ENCODE results near the gene FAM53A. TPM values are rescaled to one million over a fixed set of nuclear protein-coding genes. Genes with fewer than 3 reads are reported as not detected.

Gene FAM53A
- total RNA-seq, 5 donors from 2014 or later (not counting 1 experiment from before 2014, with no cell fraction given), result 1.4 to 3.0 (median 1.9) TPM

- Histone ChIP-seq H3K27ac (ENCODE audit: low read length) (no peak overlapping the region), H3K4me3 (ENCODE audit: control insufficient read depth in 1 of 2, extremely low read depth in 1 of 2, low read length in 1 of 2) (no peak overlapping the region), H3K36me3 (ENCODE audit: control insufficient read depth in 2 of 2, extremely low read depth in 1 of 2, insufficient read depth in 1 of 2, low read length in 1 of 2) (no peaks in the 10 kb centered on the region), H3K9me3 (no peaks in the 10 kb centered on the region), H3K4me1 (ENCODE audit: control insufficient read depth in 1 of 2, extremely low read depth in 1 of 2, insufficient read depth in 2 of 2, low read length in 2 of 2) (peaks cover 0 to 30% of the 10 kb centered on the region in 2 experiments), H3K27me3 (replicated peaks in 1 of 2; ENCODE audit: control insufficient read depth in 2 of 2, extremely low read depth in 1 of 2, insufficient read depth in 2 of 2, low read length in 1 of 2) (no peaks in the 10 kb centered on the region)
- WGBS (ENCODE audit: insufficient coverage), result 86% methylated on average over 10 of the region's 12 CpGs
- H3K27me3 Mint-ChIP-seq, result no peaks in the 10 kb centered on the region
- H3K36me3 Mint-ChIP-seq, result no peaks in the 10 kb centered on the region
- peaks cover 19 to 46% (median 45%) of the 10 kb centered on the region in 3 donors for H3K4me1 Mint-ChIP-seq
- ChIA-PET POLR2A (no interaction called here), CTCF (interaction anchor here in 1 of 2 donors (0.6 kb wide), 1 partner anchor 13 kb away, joined by 3 read pairs; no protein-coding TSS in a partner anchor)
- H3K9me3 Mint-ChIP-seq, result peaks cover 7 to 15% (median 12%) of the 10 kb centered on the region in 3 donors
- ATAC-seq (replicated peaks in 1 of 4) (no peak), DNase-seq (no peak)
- no peak overlapping the region for H3K4me3 Mint-ChIP-seq
- no peak overlapping the region for H3K27ac Mint-ChIP-seq
These were observed 65.7 kb downstream of the FAM53A start for GRCh38 chr4:1618438-1618837.

- 90% methylated on average over 6 of the region's 6 CpGs for WGBS (ENCODE audit: insufficient coverage)
- peak overlapping the region in 2 of 3 donors; percentile 13 to 73 for H3K4me3 Mint-ChIP-seq
- peak overlapping the region in 1 of 2 donors; percentile 92 for H3K27ac Mint-ChIP-seq
- CTCF ChIA-PET, result no interaction called here
- no peaks in the 10 kb centered on the region for H3K27me3 Mint-ChIP-seq
- Histone ChIP-seq H3K27me3 (replicated peaks in 1 of 2; ENCODE audit: control insufficient read depth in 2 of 2, extremely low read depth in 1 of 2, insufficient read depth in 2 of 2, low read length in 1 of 2) (peaks cover 0 to 4% of the 10 kb centered on the region in 2 experiments), H3K9me3 (no peaks in the 10 kb centered on the region), H3K27ac (ENCODE audit: low read length) (no peak overlapping the region), H3K36me3 (ENCODE audit: control insufficient read depth in 2 of 2, extremely low read depth in 1 of 2, insufficient read depth in 1 of 2, low read length in 1 of 2) (no peaks in the 10 kb centered on the region), H3K4me1 (ENCODE audit: control insufficient read depth in 1 of 2, extremely low read depth in 1 of 2, insufficient read depth in 2 of 2, low read length in 2 of 2) (peaks cover 0 to 30% of the 10 kb centered on the region in 2 experiments), H3K4me3 (ENCODE audit: control insufficient read depth in 1 of 2, extremely low read depth in 1 of 2, low read length in 1 of 2) (no peak overlapping the region)
- POLR2A ChIA-PET, result no interaction called here
- ATAC-seq (replicated peaks in 1 of 4) (no peak), DNase-seq (no peak)
- peaks cover 19 to 51% (median 45%) of the 10 kb centered on the region in 3 donors for H3K4me1 Mint-ChIP-seq
- H3K9me3 Mint-ChIP-seq, result peaks cover 7 to 15% (median 12%) of the 10 kb centered on the region in 3 donors
- H3K36me3 Mint-ChIP-seq, result no peaks in the 10 kb centered on the region
These were observed 67.6 kb downstream of the FAM53A start for GRCh38 chr4:1616557-1616930.

- CTCF ChIA-PET, result no interaction called here
- peak overlapping the region; percentile 64 to 92 for H3K27ac Mint-ChIP-seq
These were observed 68.1 kb downstream of the FAM53A start for GRCh38 chr4:1615786-1616556.

GRCh38 chr4:1614854-1615595 lies 69.1 kb downstream of the FAM53A start:
- H3K4me1 Mint-ChIP-seq, result peaks cover 19 to 44% (median 37%) of the 10 kb centered on the region in 3 donors
- POLR2A ChIA-PET, result no interaction called here
- Histone ChIP-seq H3K9me3 (no peaks in the 10 kb centered on the region), H3K4me3 (ENCODE audit: control insufficient read depth in 1 of 2, extremely low read depth in 1 of 2, low read length in 1 of 2) (no peak overlapping the region), H3K27me3 (replicated peaks in 1 of 2; ENCODE audit: control insufficient read depth in 2 of 2, extremely low read depth in 1 of 2, insufficient read depth in 2 of 2, low read length in 1 of 2) (peaks cover 0 to 4% of the 10 kb centered on the region in 2 experiments), H3K36me3 (ENCODE audit: control insufficient read depth in 2 of 2, extremely low read depth in 1 of 2, insufficient read depth in 1 of 2, low read length in 1 of 2) (no peaks in the 10 kb centered on the region), H3K4me1 (ENCODE audit: control insufficient read depth in 1 of 2, extremely low read depth in 1 of 2, insufficient read depth in 2 of 2, low read length in 2 of 2) (peaks cover 0 to 25% of the 10 kb centered on the region in 2 experiments), H3K27ac (ENCODE audit: low read length) (peak overlapping the region; percentile 57)
- H3K9me3 Mint-ChIP-seq, result peaks cover 7 to 15% (median 12%) of the 10 kb centered on the region in 3 donors
- CTCF ChIA-PET, result no interaction called here
- DNase-seq (peak in 17 of 35 experiments; percentile 4 to 47 (median 21)), ATAC-seq (replicated peaks in 1 of 4) (peak; percentile 15 to 46 (median 32))
- H3K36me3 Mint-ChIP-seq, result no peaks in the 10 kb centered on the region
- 61% methylated on average over 32 of the region's 37 CpGs for WGBS (ENCODE audit: insufficient coverage)
- H3K4me3 Mint-ChIP-seq, result peak overlapping the region; percentile 5 to 73 (median 24)
- H3K27ac Mint-ChIP-seq, result peak overlapping the region; percentile 73 to 92
- H3K27me3 Mint-ChIP-seq, result no peaks in the 10 kb centered on the region

More at GRCh38 chr4:1615786-1616556, 68.1 kb downstream of the FAM53A start:
- 71% methylated on average over 12 of the region's 22 CpGs for WGBS (ENCODE audit: insufficient coverage)
- Mint-ChIP-seq H3K4me3 (peak overlapping the region in 2 of 3 donors; percentile 49 to 73), H3K9me3 (peaks cover 7 to 15% (median 12%) of the 10 kb centered on the region in 3 donors), H3K36me3 (no peaks in the 10 kb centered on the region), H3K27me3 (no peaks in the 10 kb centered on the region), H3K4me1 (peaks cover 19 to 51% (median 45%) of the 10 kb centered on the region in 3 donors)
- Histone ChIP-seq H3K4me3 (ENCODE audit: control insufficient read depth in 1 of 2, extremely low read depth in 1 of 2, low read length in 1 of 2) (no peak overlapping the region), H3K27ac (ENCODE audit: low read length) (peak overlapping the region; percentile 57), H3K27me3 (replicated peaks in 1 of 2; ENCODE audit: control insufficient read depth in 2 of 2, extremely low read depth in 1 of 2, insufficient read depth in 2 of 2, low read length in 1 of 2) (peaks cover 0 to 4% of the 10 kb centered on the region in 2 experiments), H3K36me3 (ENCODE audit: control insufficient read depth in 2 of 2, extremely low read depth in 1 of 2, insufficient read depth in 1 of 2, low read length in 1 of 2) (no peaks in the 10 kb centered on the region), H3K4me1 (ENCODE audit: control insufficient read depth in 1 of 2, extremely low read depth in 1 of 2, insufficient read depth in 2 of 2, low read length in 2 of 2) (peaks cover 0 to 30% of the 10 kb centered on the region in 2 experiments), H3K9me3 (no peaks in the 10 kb centered on the region)
- POLR2A ChIA-PET, result no interaction called here
- peak in 3 of 4 experiments; percentile 67 to 71 (median 69) for ATAC-seq (replicated peaks in 1 of 4)
- peak in 3 of 35 experiments; percentile 14 to 29 (median 19) for DNase-seq

GRCh38 chr4:1614502-1614853 lies 69.6 kb downstream of the FAM53A start:
- Mint-ChIP-seq H3K27me3 (no peaks in the 10 kb centered on the region), H3K36me3 (no peaks in the 10 kb centered on the region), H3K4me3 (peak overlapping the region; percentile 5 to 73 (median 24)), H3K27ac (peak overlapping the region; percentile 73 to 92), H3K4me1 (peaks cover 19 to 42% (median 37%) of the 10 kb centered on the region in 3 donors), H3K9me3 (peaks cover 7 to 15% (median 12%) of the 10 kb centered on the region in 3 donors)
- Histone ChIP-seq H3K9me3 (no peaks in the 10 kb centered on the region), H3K4me1 (ENCODE audit: control insufficient read depth in 1 of 2, extremely low read depth in 1 of 2, insufficient read depth in 2 of 2, low read length in 2 of 2) (peaks cover 0 to 25% of the 10 kb centered on the region in 2 experiments), H3K27ac (ENCODE audit: low read length) (no peak overlapping the region), H3K4me3 (ENCODE audit: control insufficient read depth in 1 of 2, extremely low read depth in 1 of 2, low read length in 1 of 2) (no peak overlapping the region), H3K27me3 (replicated peaks in 1 of 2; ENCODE audit: control insufficient read depth in 2 of 2, extremely low read depth in 1 of 2, insufficient read depth in 2 of 2, low read length in 1 of 2) (peaks cover 0 to 4% of the 10 kb centered on the region in 2 experiments), H3K36me3 (ENCODE audit: control insufficient read depth in 2 of 2, extremely low read depth in 1 of 2, insufficient read depth in 1 of 2, low read length in 1 of 2) (no peaks in the 10 kb centered on the region)
- CTCF ChIA-PET, result no interaction called here
- POLR2A ChIA-PET, result no interaction called here
- DNase-seq, result no peak
- 98% methylated on average over 12 of the region's 17 CpGs for WGBS (ENCODE audit: insufficient coverage)
- ATAC-seq (replicated peaks in 1 of 4), result peak in 3 of 4 experiments; percentile 8 to 11 (median 8)

- H3K9me3 Mint-ChIP-seq, result peaks cover 7 to 15% (median 12%) of the 10 kb centered on the region in 3 donors
- Histone ChIP-seq H3K27ac (ENCODE audit: low read length) (no peak overlapping the region), H3K27me3 (replicated peaks in 1 of 2; ENCODE audit: control insufficient read depth in 2 of 2, extremely low read depth in 1 of 2, insufficient read depth in 2 of 2, low read length in 1 of 2) (peaks cover 0 to 4% of the 10 kb centered on the region in 2 experiments), H3K4me3 (ENCODE audit: control insufficient read depth in 1 of 2, extremely low read depth in 1 of 2, low read length in 1 of 2) (no peak overlapping the region), H3K4me1 (ENCODE audit: control insufficient read depth in 1 of 2, extremely low read depth in 1 of 2, insufficient read depth in 2 of 2, low read length in 2 of 2) (peaks cover 0 to 25% of the 10 kb centered on the region in 2 experiments), H3K36me3 (ENCODE audit: control insufficient read depth in 2 of 2, extremely low read depth in 1 of 2, insufficient read depth in 1 of 2, low read length in 1 of 2) (no peaks in the 10 kb centered on the region), H3K9me3 (no peaks in the 10 kb centered on the region)
- H3K36me3 Mint-ChIP-seq, result no peaks in the 10 kb centered on the region
- peaks cover 19 to 42% (median 37%) of the 10 kb centered on the region in 3 donors for H3K4me1 Mint-ChIP-seq
- ChIA-PET CTCF (no interaction called here), POLR2A (no interaction called here)
- H3K27ac Mint-ChIP-seq, result peak overlapping the region; percentile 45 to 82
- DNase-seq (no peak), ATAC-seq (replicated peaks in 1 of 4) (no peak)
- no peak overlapping the region for H3K4me3 Mint-ChIP-seq
- WGBS (ENCODE audit: insufficient coverage), result 95% methylated on average over 16 of the region's 17 CpGs
- no peaks in the 10 kb centered on the region for H3K27me3 Mint-ChIP-seq
These were observed 70.1 kb downstream of the FAM53A start for GRCh38 chr4:1614049-1614448.
